ENCODE data around the gene LHFPL4.

LHFPL4 gene

DNA sequence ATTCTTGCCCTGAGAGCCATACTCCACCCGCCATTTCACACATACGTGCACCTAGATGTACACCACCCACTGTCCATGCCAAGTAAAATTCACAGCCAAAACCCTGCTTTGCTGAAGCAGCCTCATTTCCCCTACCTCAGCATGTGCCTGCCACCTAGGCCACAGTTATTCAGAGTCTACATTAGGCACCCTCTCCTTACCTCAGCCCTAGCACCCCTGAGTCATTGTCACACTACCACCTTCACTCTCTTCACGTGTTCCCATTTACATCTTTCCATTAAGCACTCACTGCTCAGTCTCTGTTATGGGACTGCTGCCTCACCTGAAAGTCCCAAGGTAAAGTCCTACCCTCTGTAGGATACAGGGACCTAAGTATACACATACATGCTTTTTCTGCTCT, 86.2 kb downstream of the LHFPL4 start:
- H3K36me3 ChIP-seq (ENCODE audit: control insufficient read depth, low read depth, low read length) = peaks cover 97% of the 10 kb centered on the region
- H3K9ac ChIP-seq (ENCODE audit: low read length) = no peak overlapping the region
- H3K27me3 ChIP-seq (ENCODE audit: control insufficient read depth, insufficient read depth, low read length) = no peaks in the 10 kb centered on the region
- H3K27ac ChIP-seq (ENCODE audit: low read length) = no peak overlapping the region
- H3K9me3 ChIP-seq (ENCODE audit: control insufficient read depth, low read depth, low read length) = no peaks in the 10 kb centered on the region
- H3K4me1 ChIP-seq (ENCODE audit: control insufficient read depth, low read depth, low read length) = no peaks in the 10 kb centered on the region
- no peak overlapping the region for H3K4me3 ChIP-seq (ENCODE audit: low read length)

DNA sequence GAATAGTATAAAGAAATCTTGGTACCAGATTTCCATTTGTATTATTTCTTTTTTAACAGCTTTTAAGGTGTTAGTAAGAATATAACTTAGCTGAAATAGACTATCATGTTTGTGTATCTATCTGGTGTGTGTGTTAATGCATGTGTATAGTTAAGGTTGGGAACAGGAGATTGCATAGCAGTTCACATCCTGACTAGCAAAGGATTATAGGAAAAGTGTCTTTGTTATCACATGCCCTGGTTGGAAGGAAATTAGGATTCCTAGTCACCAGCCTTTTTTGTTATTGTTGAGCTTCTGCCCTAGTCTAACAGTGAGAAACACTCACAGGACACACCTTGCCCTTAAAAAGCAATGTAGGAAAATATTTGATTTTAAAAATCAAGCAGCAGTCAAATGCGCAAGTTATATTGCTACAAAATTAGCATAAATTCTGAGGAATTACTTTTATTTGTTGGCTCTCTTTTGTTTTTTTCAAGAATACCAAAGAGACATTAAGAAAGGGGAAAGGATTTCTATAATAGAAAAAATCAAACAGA, 98.0 kb downstream of the LHFPL4 start:
- H3K27ac ChIP-seq (ENCODE audit: low read length) = no peak overlapping the region
- H3K9ac ChIP-seq (ENCODE audit: low read length) = no peak overlapping the region
- H3K9me3 ChIP-seq (ENCODE audit: control insufficient read depth, low read depth, low read length) = no peaks in the 10 kb centered on the region
- no peaks in the 10 kb centered on the region for H3K4me1 ChIP-seq (ENCODE audit: control insufficient read depth, low read depth, low read length)
- H3K36me3 ChIP-seq (ENCODE audit: control insufficient read depth, low read depth, low read length) = peaks cover 83% of the 10 kb centered on the region
- no peak overlapping the region for H3K4me3 ChIP-seq (ENCODE audit: low read length)
- no peaks in the 10 kb centered on the region for H3K27me3 ChIP-seq (ENCODE audit: control insufficient read depth, insufficient read depth, low read length)

DNA sequence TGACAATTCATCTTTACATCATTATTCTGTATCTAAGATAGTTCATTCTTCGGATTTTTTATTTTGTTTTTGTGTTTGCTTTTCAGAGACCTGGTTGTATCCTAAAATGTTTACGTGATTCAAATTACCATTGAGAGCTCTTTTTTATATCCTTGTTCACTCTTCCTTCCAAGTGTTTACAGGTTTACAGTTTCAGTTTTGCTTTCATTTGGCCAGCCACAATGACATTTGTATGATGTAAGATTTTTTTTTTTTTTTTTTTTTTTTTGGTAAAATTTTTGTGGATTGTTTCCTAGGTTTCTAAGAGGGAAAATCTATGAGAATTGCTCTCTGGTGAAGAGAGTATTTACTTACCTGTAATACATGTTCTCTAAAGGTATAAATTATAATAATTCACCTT, 101.2 kb downstream of the LHFPL4 start:
- H3K9ac ChIP-seq (ENCODE audit: low read length) = no peak overlapping the region
- H3K27me3 ChIP-seq (ENCODE audit: control insufficient read depth, insufficient read depth, low read length) = no peaks in the 10 kb centered on the region
- peaks cover 90% of the 10 kb centered on the region for H3K36me3 ChIP-seq (ENCODE audit: control insufficient read depth, low read depth, low read length)
- H3K27ac ChIP-seq (ENCODE audit: low read length) = no peak overlapping the region
- no peaks in the 10 kb centered on the region for H3K9me3 ChIP-seq (ENCODE audit: control insufficient read depth, low read depth, low read length)
- no peak overlapping the region for H3K4me3 ChIP-seq (ENCODE audit: low read length)
- no peaks in the 10 kb centered on the region for H3K4me1 ChIP-seq (ENCODE audit: control insufficient read depth, low read depth, low read length)

DNA sequence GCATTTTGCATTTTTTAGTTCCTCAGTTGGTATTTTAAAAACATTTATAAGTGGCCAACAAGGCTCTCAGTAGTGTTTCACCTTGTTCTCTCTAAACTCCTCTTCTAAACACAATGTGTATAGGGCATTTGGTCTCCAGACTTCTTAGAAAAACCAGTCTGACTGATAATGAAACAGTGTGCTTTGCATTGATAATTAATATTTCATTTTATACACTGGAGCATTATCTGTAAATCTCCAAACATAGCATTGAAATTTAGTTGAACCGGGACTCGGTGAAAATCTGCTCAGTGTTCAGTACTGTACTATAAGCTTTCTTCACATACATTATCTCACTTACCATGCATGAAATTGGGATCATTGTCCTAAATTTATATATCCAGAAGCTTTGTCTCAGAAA, 102.6 kb downstream of the LHFPL4 start:
- H3K4me3 ChIP-seq (ENCODE audit: low read length) = no peak overlapping the region
- no peaks in the 10 kb centered on the region for H3K27me3 ChIP-seq (ENCODE audit: control insufficient read depth, insufficient read depth, low read length)
- no peaks in the 10 kb centered on the region for H3K9me3 ChIP-seq (ENCODE audit: control insufficient read depth, low read depth, low read length)
- H3K9ac ChIP-seq (ENCODE audit: low read length) = no peak overlapping the region
- peaks cover 97% of the 10 kb centered on the region for H3K36me3 ChIP-seq (ENCODE audit: control insufficient read depth, low read depth, low read length)
- H3K4me1 ChIP-seq (ENCODE audit: control insufficient read depth, low read depth, low read length) = no peaks in the 10 kb centered on the region
- no peak overlapping the region for H3K27ac ChIP-seq (ENCODE audit: low read length)

DNA sequence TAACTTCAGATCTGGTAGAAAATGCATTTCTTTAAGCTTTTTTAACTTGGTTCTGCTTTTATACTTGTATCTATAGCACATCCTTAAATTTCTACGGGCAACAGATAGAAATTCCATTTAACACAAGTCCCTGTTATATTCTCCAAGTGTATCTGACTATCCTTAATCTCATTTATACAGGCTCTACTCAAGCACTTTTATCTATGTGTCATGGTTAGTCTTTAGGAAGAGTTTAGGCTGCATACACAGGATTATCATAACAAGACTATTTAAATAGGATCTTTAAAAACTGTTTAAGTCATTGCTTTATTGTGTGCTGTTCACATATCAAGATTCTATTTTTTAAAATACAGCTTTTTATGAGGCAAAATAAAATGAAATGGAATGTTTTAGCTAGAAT, 103.5 kb downstream of the LHFPL4 start:
- Histone ChIP-seq H3K4me3 (ENCODE audit: low read length) (no peak overlapping the region), H3K27me3 (ENCODE audit: control insufficient read depth, insufficient read depth, low read length) (no peaks in the 10 kb centered on the region), H3K27ac (ENCODE audit: low read length) (no peak overlapping the region), H3K4me1 (ENCODE audit: control insufficient read depth, low read depth, low read length) (no peaks in the 10 kb centered on the region), H3K36me3 (ENCODE audit: control insufficient read depth, low read depth, low read length) (peaks cover 95% of the 10 kb centered on the region), H3K9me3 (ENCODE audit: control insufficient read depth, low read depth, low read length) (no peaks in the 10 kb centered on the region), H3K9ac (ENCODE audit: low read length) (no peak overlapping the region)

DNA sequence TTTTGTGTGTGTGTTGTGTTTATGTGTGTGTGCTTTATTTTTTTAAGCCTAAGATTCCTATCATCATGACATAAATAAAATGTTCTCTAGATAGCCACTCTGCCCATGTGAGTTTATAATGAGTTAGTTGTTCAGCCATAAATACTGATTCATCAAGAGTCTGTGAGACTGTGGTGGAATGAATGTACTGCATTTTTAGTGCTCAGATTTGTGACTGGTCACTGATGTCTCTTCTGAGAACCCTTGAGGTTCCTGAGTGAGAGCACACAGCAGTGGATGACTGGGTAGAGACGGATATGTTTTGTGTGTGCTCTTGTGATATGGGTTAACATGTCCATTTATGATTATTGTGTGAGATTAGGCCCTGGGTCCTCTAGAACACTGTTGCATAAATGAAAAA, 105.0 kb downstream of the LHFPL4 start:
- H3K4me3 ChIP-seq (ENCODE audit: low read length) = no peak overlapping the region
- no peak overlapping the region for H3K27ac ChIP-seq (ENCODE audit: low read length)
- H3K9ac ChIP-seq (ENCODE audit: low read length) = no peak overlapping the region
- H3K27me3 ChIP-seq (ENCODE audit: control insufficient read depth, insufficient read depth, low read length) = no peaks in the 10 kb centered on the region
- peaks cover 96% of the 10 kb centered on the region for H3K36me3 ChIP-seq (ENCODE audit: control insufficient read depth, low read depth, low read length)
- no peaks in the 10 kb centered on the region for H3K9me3 ChIP-seq (ENCODE audit: control insufficient read depth, low read depth, low read length)
- no peaks in the 10 kb centered on the region for H3K4me1 ChIP-seq (ENCODE audit: control insufficient read depth, low read depth, low read length)
